Hepatocyte (in vitro differentiated cells): ENCODE data around the gene PTH2R. TPM values are rescaled to one million over a fixed set of nuclear protein-coding genes. Genes with fewer than 3 reads are reported as not detected.
"Not testable (repeated sequence)": the region's sequence is repeated elsewhere in the genome, so short reads cannot be mapped to it uniquely, and the experiment has no call there.

Experiments
- DNase-seq: peaks from one replicate; pipeline ENCODE4 v3.0.0-alpha.2; 2016; ENCODE audit warnings: low spot score
- H2AFZ ChIP-seq: fragments of 200-600 bp; sonication (generic); 2 replicates; pipeline ENCODE4 v1.6.0; 2016; ENCODE audit warnings: antibody characterized with exemption, mild to moderate bottlenecking
- H3K27ac ChIP-seq: fragments of 200-600 bp; sonication (generic); 2 replicates; pipeline ENCODE4 v1.5.1; 2016; ENCODE audit warnings: mild to moderate bottlenecking
- H3K27me3 ChIP-seq: fragments of 200-600 bp; sonication (generic); 2 replicates; pipeline ENCODE4 v1.6.1; 2016
- H3K36me3 ChIP-seq: fragments of 200-600 bp; sonication (generic); replicated peaks from 2 replicates; pipeline ENCODE4 v1.5.1; 2016; ENCODE audit warnings: low read depth; ENCODE audit not compliant: insufficient read depth
- H3K4me1 ChIP-seq: fragments of 200-600 bp; sonication (generic); 2 replicates; pipeline ENCODE4 v1.5.1; 2016; ENCODE audit warnings: mild to moderate bottlenecking, moderate library complexity; ENCODE audit not compliant: insufficient read depth
- H3K4me2 ChIP-seq: fragments of 200-600 bp; sonication (generic); 2 replicates; pipeline ENCODE4 v1.6.0; 2016
- H3K4me3 ChIP-seq: fragments of 200-600 bp; sonication (generic); 2 replicates; pipeline ENCODE4 v1.5.1; 2016; ENCODE audit warnings: mild to moderate bottlenecking
- H3K79me2 ChIP-seq: fragments of 200-600 bp; sonication (generic); 2 replicates; pipeline ENCODE4 v1.6.0; 2017; ENCODE audit warnings: mild to moderate bottlenecking
- H3K9me2 ChIP-seq: fragments of 200-600 bp; sonication (generic); replicated peaks from 2 replicates; pipeline ENCODE4 v1.6.0; 2017; ENCODE audit warnings: mild to moderate bottlenecking; ENCODE audit not compliant: insufficient read depth
- H3K9me3 ChIP-seq: fragments of 200-600 bp; sonication (generic); 2 replicates; pipeline ENCODE4 v1.5.1; 2016; ENCODE audit warnings: low read depth, mild to moderate bottlenecking
- H4K20me1 ChIP-seq: fragments of 200-600 bp; sonication (generic); 2 replicates; pipeline ENCODE4 v1.6.0; 2016; ENCODE audit warnings: mild to moderate bottlenecking; ENCODE audit not compliant: insufficient read depth, poor library complexity, severe bottlenecking
- EZH2 ChIP-seq: fragments of 200-600 bp; sonication (generic); IDR thresholded peaks from 2 replicates; pipeline ENCODE4 v1.6.1; 2016; ENCODE audit warnings: antibody characterized with exemption, mild to moderate bottlenecking, borderline replicate concordance
- EZH2phosphoT487 ChIP-seq: fragments of 200-600 bp; sonication (generic); IDR thresholded peaks from one replicate; pipeline ENCODE4 v1.6.1; 2018; ENCODE audit warnings: antibody characterized with exemption, mild to moderate bottlenecking, low read depth, moderate library complexity; ENCODE audit not compliant: unreplicated experiment, severe bottlenecking
- WGBS: methylation state at CpG from one replicate; pipeline ENCODE4 v1.1.6; 2016; ENCODE audit warnings: low lambda C conversion rate; ENCODE audit errors: missing lambda C conversion rate; 5-methylcytosine and 5-hydroxymethylcytosine counted together
- polyA plus RNA-seq: library from polyadenylated mRNA; unstranded; fragments of >200 nt; fragmentation: Nextera tagmentation; extraction: Ambion mirVana; gene quantifications from 2 replicates; pipeline ENCODE4 v1.2.1, GENCODE V29; 2016
- total RNA-seq: library from RNA; depleted of rRNA; stranded (reverse); fragments of >200 nt; gene quantifications from 2 replicates; pipeline ENCODE4 v1.2.3, GENCODE V29; 2014
- TF ChIP-seq, protein P1 (sequence below): fragments of 200-600 bp; sonication (generic); IDR thresholded peaks from 2 replicates; pipeline ENCODE4 v1.5.1; 2016; ENCODE audit warnings: antibody characterized with exemption, mild to moderate bottlenecking; ENCODE audit not compliant: poor library complexity

The PTH2R gene
- total and polyA plus RNA-seq, 2 experiments from 2014 or later: not detected

DNA sequence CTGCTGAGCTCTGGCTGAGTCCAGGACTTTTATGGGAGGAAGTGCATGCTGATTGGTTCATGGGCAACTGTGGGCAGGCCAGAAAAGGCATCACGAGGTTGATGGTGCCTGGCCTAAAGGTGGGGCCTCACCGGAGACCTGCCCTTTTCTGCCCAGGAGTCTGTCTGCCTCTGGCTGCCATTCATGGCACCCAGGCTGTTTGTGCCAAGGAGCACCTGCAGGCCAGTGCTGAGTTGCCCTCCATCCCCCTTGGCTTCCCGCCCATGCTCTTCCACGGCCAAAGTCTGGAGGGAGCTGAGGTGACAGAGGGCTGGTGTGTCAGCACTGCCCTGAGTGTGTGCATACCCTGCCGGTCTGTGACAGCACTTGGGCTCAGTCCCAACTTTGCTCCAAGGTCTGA lies 123.2 kb downstream of the PTH2R start:
- 88% methylated on average over 5 of the region's 5 CpGs for WGBS
- no peak overlapping the region for H3K4me3 ChIP-seq
- no peak overlapping the region for H2AFZ ChIP-seq
- H3K4me1 ChIP-seq: no peaks in the 10 kb centered on the region
- no peaks in the 10 kb centered on the region for H3K27me3 ChIP-seq
- no peak overlapping the region for H3K4me2 ChIP-seq
- H3K79me2 ChIP-seq: no peaks in the 10 kb centered on the region
- H3K9me2 ChIP-seq: no peaks in the 10 kb centered on the region
- no peaks in the 10 kb centered on the region for H4K20me1 ChIP-seq
- no peak overlapping the region for H3K27ac ChIP-seq
- TF ChIP-seq, protein P1, sequence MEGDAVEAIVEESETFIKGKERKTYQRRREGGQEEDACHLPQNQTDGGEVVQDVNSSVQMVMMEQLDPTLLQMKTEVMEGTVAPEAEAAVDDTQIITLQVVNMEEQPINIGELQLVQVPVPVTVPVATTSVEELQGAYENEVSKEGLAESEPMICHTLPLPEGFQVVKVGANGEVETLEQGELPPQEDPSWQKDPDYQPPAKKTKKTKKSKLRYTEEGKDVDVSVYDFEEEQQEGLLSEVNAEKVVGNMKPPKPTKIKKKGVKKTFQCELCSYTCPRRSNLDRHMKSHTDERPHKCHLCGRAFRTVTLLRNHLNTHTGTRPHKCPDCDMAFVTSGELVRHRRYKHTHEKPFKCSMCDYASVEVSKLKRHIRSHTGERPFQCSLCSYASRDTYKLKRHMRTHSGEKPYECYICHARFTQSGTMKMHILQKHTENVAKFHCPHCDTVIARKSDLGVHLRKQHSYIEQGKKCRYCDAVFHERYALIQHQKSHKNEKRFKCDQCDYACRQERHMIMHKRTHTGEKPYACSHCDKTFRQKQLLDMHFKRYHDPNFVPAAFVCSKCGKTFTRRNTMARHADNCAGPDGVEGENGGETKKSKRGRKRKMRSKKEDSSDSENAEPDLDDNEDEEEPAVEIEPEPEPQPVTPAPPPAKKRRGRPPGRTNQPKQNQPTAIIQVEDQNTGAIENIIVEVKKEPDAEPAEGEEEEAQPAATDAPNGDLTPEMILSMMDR: no peak
- TF ChIP-seq EZH2phosphoT487: no peak
- no peak for TF ChIP-seq EZH2
- no peaks in the 10 kb centered on the region for H3K36me3 ChIP-seq
- DNase-seq: no peak
- no peaks in the 10 kb centered on the region for H3K9me3 ChIP-seq

DNA sequence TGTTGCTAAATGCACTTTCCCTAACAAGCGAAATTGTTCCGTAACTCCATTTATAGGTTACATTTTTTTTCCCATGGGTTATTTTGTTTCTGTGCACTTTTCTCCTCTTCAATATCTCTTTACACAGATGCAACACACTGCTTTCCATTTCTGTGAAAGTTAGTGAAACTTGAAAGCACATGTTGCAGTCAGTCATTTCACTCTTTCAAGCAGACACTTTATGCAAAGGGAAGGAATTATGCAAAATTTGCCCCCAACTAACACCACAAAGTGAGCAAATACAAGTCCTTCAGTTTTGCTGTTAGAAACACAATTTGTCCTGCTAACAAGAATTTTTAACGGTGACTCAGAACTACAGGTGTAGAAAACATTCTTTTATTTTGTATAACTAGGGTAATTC lies 124.8 kb downstream of the PTH2R start:
- no peak overlapping the region for H3K4me3 ChIP-seq
- H3K36me3 ChIP-seq: no peaks in the 10 kb centered on the region
- TF ChIP-seq EZH2: no peak
- no peak for TF ChIP-seq EZH2phosphoT487
- TF ChIP-seq, protein P1: no peak
- H3K27ac ChIP-seq: no peak overlapping the region
- H3K9me3 ChIP-seq: no peaks in the 10 kb centered on the region
- H3K27me3 ChIP-seq: no peaks in the 10 kb centered on the region
- WGBS: 90% methylated on average over 3 of the region's 3 CpGs
- no peaks in the 10 kb centered on the region for H3K79me2 ChIP-seq
- no peak for DNase-seq
- H4K20me1 ChIP-seq: no peaks in the 10 kb centered on the region
- no peaks in the 10 kb centered on the region for H3K4me1 ChIP-seq
- no peak overlapping the region for H3K4me2 ChIP-seq
- no peaks in the 10 kb centered on the region for H3K9me2 ChIP-seq
- no peak overlapping the region for H2AFZ ChIP-seq

- H2AFZ ChIP-seq, DNase-seq, H3K9me3 ChIP-seq, H3K27me3 ChIP-seq, H3K4me3 ChIP-seq, H3K27ac ChIP-seq, H3K36me3 ChIP-seq, H3K9me2 ChIP-seq, H4K20me1 ChIP-seq, H3K4me1 ChIP-seq, H3K4me2 ChIP-seq, H3K79me2 ChIP-seq: not testable (repeated sequence)
- 100% methylated on average over 1 of the region's 1 CpG for WGBS
Observed at GRCh38 chr2:208535578-208535977, 129.0 kb downstream of the PTH2R start.

GRCh38 chr2:208541461-208541988 lies 134.9 kb downstream of the PTH2R start:
- no peaks in the 10 kb centered on the region for H3K79me2 ChIP-seq
- no peak for DNase-seq
- H3K27me3 ChIP-seq: no peaks in the 10 kb centered on the region
- peaks cover 4% of the 10 kb centered on the region for H3K4me1 ChIP-seq
- no peak overlapping the region for H2AFZ ChIP-seq
- 89% methylated on average over 3 of the region's 3 CpGs for WGBS
- H3K9me2 ChIP-seq: no peaks in the 10 kb centered on the region
- H3K9me3 ChIP-seq: no peaks in the 10 kb centered on the region
- H3K4me2 ChIP-seq: no peak overlapping the region
- H4K20me1 ChIP-seq: no peaks in the 10 kb centered on the region
- no peaks in the 10 kb centered on the region for H3K36me3 ChIP-seq
- no peak overlapping the region for H3K4me3 ChIP-seq
- no peak for TF ChIP-seq EZH2phosphoT487
- no peak for TF ChIP-seq EZH2
- TF ChIP-seq, protein P1: no peak
- H3K27ac ChIP-seq: no peak overlapping the region
